ENCODE results near the gene MAPRE2.

MAPRE2 gene

GRCh38 chr18:35174745-35175144 is 133.5 kb downstream of the MAPRE2 start:
- TF ChIP-seq CTCF (IDR thresholded peaks at IDR 0.05; ENCODE audit: low read depth, low read length), result no peak
- TF ChIP-seq EZH2phosphoT487 (IDR thresholded peaks at IDR 0.05; ENCODE audit: low read depth), result no peak
- peaks cover 29% of the 10 kb centered on the region for H3K36me3 ChIP-seq (replicated peaks; ENCODE audit: low read depth, low read length)
- peaks cover 87% of the 10 kb centered on the region for H3K4me1 ChIP-seq (ENCODE audit: low read length)
- peak overlapping the region; percentile 99 for H3K27ac ChIP-seq (ENCODE audit: low read length)
- H3K4me2 ChIP-seq (ENCODE audit: low read length), result peak overlapping the region; percentile 29
- no peaks in the 10 kb centered on the region for H3K27me3 ChIP-seq (ENCODE audit: low read depth, low read length)
- no peak overlapping the region for H3K4me3 ChIP-seq (ENCODE audit: low read length)
- H3K9ac ChIP-seq (ENCODE audit: low read length), result peak overlapping the region; percentile 64
- H4K20me1 ChIP-seq (ENCODE audit: insufficient read depth, low read length), result no peaks in the 10 kb centered on the region
- no peaks in the 10 kb centered on the region for H3K79me2 ChIP-seq (ENCODE audit: low read length)
- peaks cover 17% of the 10 kb centered on the region for H3K9me3 ChIP-seq (ENCODE audit: insufficient read depth, low read length)
- no peak overlapping the region for H2AFZ ChIP-seq (ENCODE audit: low read depth, low read length)

GRCh38 chr18:35176925-35177324 is 135.7 kb downstream of the MAPRE2 start:
- Histone ChIP-seq H2AFZ (ENCODE audit: low read depth, low read length) (no peak overlapping the region), H3K9me3 (ENCODE audit: insufficient read depth, low read length) (peaks cover 17% of the 10 kb centered on the region), H3K4me2 (ENCODE audit: low read length) (no peak overlapping the region), H3K36me3 (replicated peaks; ENCODE audit: low read depth, low read length) (peaks cover 25% of the 10 kb centered on the region), H3K27ac (ENCODE audit: low read length) (peak overlapping the region; percentile 99), H3K4me3 (ENCODE audit: low read length) (no peak overlapping the region), H3K9ac (ENCODE audit: low read length) (peak overlapping the region; percentile 98; the same call in 1 of the 2 replicates), H3K27me3 (ENCODE audit: low read depth, low read length) (no peaks in the 10 kb centered on the region), H4K20me1 (ENCODE audit: insufficient read depth, low read length) (no peaks in the 10 kb centered on the region), H3K4me1 (ENCODE audit: low read length) (peaks cover 95% of the 10 kb centered on the region), H3K79me2 (ENCODE audit: low read length) (no peaks in the 10 kb centered on the region)
- no peak for TF ChIP-seq CTCF (IDR thresholded peaks at IDR 0.05; ENCODE audit: low read depth, low read length)
- TF ChIP-seq EZH2phosphoT487 (IDR thresholded peaks at IDR 0.05; ENCODE audit: low read depth), result no peak

GRCh38 chr18:35178260-35178659 is 137.0 kb downstream of the MAPRE2 start:
- peak overlapping the region; percentile 13; the same call in 1 of the 2 replicates for H3K4me3 ChIP-seq (ENCODE audit: low read length)
- H3K27ac ChIP-seq (ENCODE audit: low read length), result peak overlapping the region; percentile 99
- H3K36me3 ChIP-seq (replicated peaks; ENCODE audit: low read depth, low read length), result peaks cover 25% of the 10 kb centered on the region
- no peak for TF ChIP-seq CTCF (IDR thresholded peaks at IDR 0.05; ENCODE audit: low read depth, low read length)
- no peak for TF ChIP-seq EZH2phosphoT487 (IDR thresholded peaks at IDR 0.05; ENCODE audit: low read depth)
- H3K9ac ChIP-seq (ENCODE audit: low read length), result peak overlapping the region; percentile 98
- H3K4me2 ChIP-seq (ENCODE audit: low read length), result peak overlapping the region; percentile 76
- no peaks in the 10 kb centered on the region for H3K79me2 ChIP-seq (ENCODE audit: low read length)
- H4K20me1 ChIP-seq (ENCODE audit: insufficient read depth, low read length), result no peaks in the 10 kb centered on the region
- peaks cover 17% of the 10 kb centered on the region for H3K9me3 ChIP-seq (ENCODE audit: insufficient read depth, low read length)
- no peaks in the 10 kb centered on the region for H3K27me3 ChIP-seq (ENCODE audit: low read depth, low read length)
- H3K4me1 ChIP-seq (ENCODE audit: low read length), result peaks cover 94% of the 10 kb centered on the region
- H2AFZ ChIP-seq (ENCODE audit: low read depth, low read length), result no peak overlapping the region

- H3K4me1 ChIP-seq (ENCODE audit: low read length), result peaks cover 88% of the 10 kb centered on the region
- no peak for TF ChIP-seq EZH2phosphoT487 (IDR thresholded peaks at IDR 0.05; ENCODE audit: low read depth)
- H3K9me3 ChIP-seq (ENCODE audit: insufficient read depth, low read length), result peaks cover 17% of the 10 kb centered on the region
- peak overlapping the region; percentile 98 for H3K9ac ChIP-seq (ENCODE audit: low read length)
- H3K27ac ChIP-seq (ENCODE audit: low read length), result peak overlapping the region; percentile 99
- H4K20me1 ChIP-seq (ENCODE audit: insufficient read depth, low read length), result no peaks in the 10 kb centered on the region
- H3K79me2 ChIP-seq (ENCODE audit: low read length), result no peaks in the 10 kb centered on the region
- peak overlapping the region; percentile 76 for H3K4me2 ChIP-seq (ENCODE audit: low read length)
- H3K4me3 ChIP-seq (ENCODE audit: low read length), result peak overlapping the region; percentile 48
- no peaks in the 10 kb centered on the region for H3K27me3 ChIP-seq (ENCODE audit: low read depth, low read length)
- peaks cover 34% of the 10 kb centered on the region for H3K36me3 ChIP-seq (replicated peaks; ENCODE audit: low read depth, low read length)
- no peak overlapping the region for H2AFZ ChIP-seq (ENCODE audit: low read depth, low read length)
These were observed 138.7 kb downstream of the MAPRE2 start for GRCh38 chr18:35179906-35180305.
